ENCODE measurements around the gene DCP1B.

The DCP1B gene

GRCh38 chr12:1934831-1935230, 69.4 kb downstream of the DCP1B start:
- no peak for DNase-seq (ENCODE audit: low read depth)

- no peak for DNase-seq (ENCODE audit: low read depth)
These were observed 70.2 kb downstream of the DCP1B start for GRCh38 chr12:1934068-1934467.

- no peak for DNase-seq (ENCODE audit: low read depth)
These were observed 70.8 kb downstream of the DCP1B start for GRCh38 chr12:1933342-1934051.

- DNase-seq (ENCODE audit: low read depth), result no peak
These were observed 71.9 kb downstream of the DCP1B start for GRCh38 chr12:1932264-1932777.

- no peak for DNase-seq (ENCODE audit: low read depth)
These were observed 72.6 kb downstream of the DCP1B start for GRCh38 chr12:1931642-1932041.

GRCh38 chr12:1930803-1931597, 73.3 kb downstream of the DCP1B start:
- no peak for DNase-seq (ENCODE audit: low read depth)

- no peak for DNase-seq (ENCODE audit: low read depth)
These were observed 74.1 kb downstream of the DCP1B start for GRCh38 chr12:1929985-1930802.

- DNase-seq (ENCODE audit: low read depth), result no peak
These were observed 74.8 kb downstream of the DCP1B start for GRCh38 chr12:1929241-1929984.

GRCh38 chr12:1928439-1929121, 75.7 kb downstream of the DCP1B start:
- DNase-seq (ENCODE audit: low read depth), result no peak

- DNase-seq (ENCODE audit: low read depth), result no peak
These were observed 76.4 kb downstream of the DCP1B start for GRCh38 chr12:1927751-1928351.

- no peak for DNase-seq (ENCODE audit: low read depth)
These were observed 77.1 kb downstream of the DCP1B start for GRCh38 chr12:1927051-1927680.

GRCh38 chr12:1926251-1926657, 78.0 kb downstream of the DCP1B start:
- no peak for DNase-seq (ENCODE audit: low read depth)

- no peak for DNase-seq (ENCODE audit: low read depth)
These were observed 78.6 kb downstream of the DCP1B start for GRCh38 chr12:1925684-1926006.

GRCh38 chr12:1924996-1925683, 79.1 kb downstream of the DCP1B start:
- no peak for DNase-seq (ENCODE audit: low read depth)

- no peak for DNase-seq (ENCODE audit: low read depth)
These were observed 81.3 kb downstream of the DCP1B start for GRCh38 chr12:1922985-1923384.

- no peak for DNase-seq (ENCODE audit: low read depth)
These were observed 82.1 kb downstream of the DCP1B start for GRCh38 chr12:1922075-1922709.

- DNase-seq (ENCODE audit: low read depth), result no peak
These were observed 83.3 kb downstream of the DCP1B start for GRCh38 chr12:1920971-1921370.

- DNase-seq (ENCODE audit: low read depth), result no peak
These were observed 83.8 kb downstream of the DCP1B start for GRCh38 chr12:1920436-1920835.

GRCh38 chr12:1919763-1920162, 84.5 kb downstream of the DCP1B start:
- no peak for DNase-seq (ENCODE audit: low read depth)

Measured in GM04504 (cell line).